GM12891 (cell line): ENCODE results near the gene FBXL17.

Source experiments
- PAX5 ChIP-seq: IDR thresholded peaks from 2 replicates; pipeline ENCODE4 v1.6.1; 2011; ENCODE audit warnings: low read length, moderate library complexity, mild to moderate bottlenecking; ENCODE audit not compliant: insufficient read depth, severe bottlenecking
- POLR2A ChIP-seq: IDR thresholded peaks from 2 replicates; pipeline ENCODE4 v1.6.1; 2011; ENCODE audit warnings: low read depth, low read length, control low read depth
- POLR2AphosphoS5 ChIP-seq: IDR thresholded peaks from 2 replicates; pipeline ENCODE4 v1.6.1; 2011; ENCODE audit warnings: low read depth, low read length, control low read depth
- POU2F2 ChIP-seq: IDR thresholded peaks from 2 replicates; pipeline ENCODE4 v1.6.1; 2011; ENCODE audit warnings: low read depth, mild to moderate bottlenecking, control low read depth, low read length, moderate library complexity
- SPI1 ChIP-seq: IDR thresholded peaks from 2 replicates; pipeline ENCODE4 v1.6.1; 2011; ENCODE audit warnings: low read depth, low read length, control low read depth
- TAF1 ChIP-seq: IDR thresholded peaks from 2 replicates; pipeline ENCODE4 v1.6.1; 2011; ENCODE audit warnings: low read depth, low read length, control low read depth

- TF ChIP-seq POLR2A (no peak), POLR2AphosphoS5 (no peak), POU2F2 (no peak), SPI1 (no peak), PAX5 (no peak), TAF1 (no peak)
These were observed 423.5 kb downstream of the FBXL17 start for GRCh38 chr5:107958432-107958831.
